Dermis microvascular lymphatic vessel endothelial cell (primary cell): Measurements from ENCODE around the gene CEND1. TPM values are rescaled to one million over a fixed set of nuclear protein-coding genes. Genes with fewer than 3 reads are reported as not detected.
"Not testable (repeated sequence)": the region's sequence is repeated elsewhere in the genome, so short reads cannot be mapped to it uniquely, and the experiment has no call there.

Experiments
- DNase-seq, 2 donors: peaks; one replicate each; pipeline versions ENCODE4 v3.0.0 to v3.0.0-alpha.2; 2010; ENCODE audit warnings: low read depth in 2 of 2
- total RNA-seq: library from RNA; depleted of rRNA; stranded (reverse); fragments of >200 nt; gene quantifications from 2 replicates; pipeline ENCODE4 v1.2.1, GENCODE V29; 2014

CEND1 gene
- total RNA-seq, 1 donor from 2014 or later, result 0.13 TPM

GRCh38 chr11:764322-765024 lies 25.4 kb downstream of the CEND1 start:
- no peak for DNase-seq

- no peak for DNase-seq
Observed at GRCh38 chr11:763549-764321, 26.2 kb downstream of the CEND1 start.

- DNase-seq, result no peak
Observed at GRCh38 chr11:763073-763463, 26.8 kb downstream of the CEND1 start.

- DNase-seq, result no peak
Observed at GRCh38 chr11:762421-763072, 27.3 kb downstream of the CEND1 start.

GRCh38 chr11:761526-762108 lies 28.3 kb downstream of the CEND1 start:
- DNase-seq, result no peak

GRCh38 chr11:760236-760635 lies 29.7 kb downstream of the CEND1 start:
- no peak for DNase-seq

- no peak for DNase-seq
Observed at GRCh38 chr11:749731-750130, 40.2 kb downstream of the CEND1 start.

GRCh38 chr11:748007-748359 lies 41.9 kb downstream of the CEND1 start:
- DNase-seq, result peak in 1 of 2 donors; percentile 33

- DNase-seq, result peak; percentile 58 to 89
Observed at GRCh38 chr11:747158-748006, 42.5 kb downstream of the CEND1 start, which contains the start of gene TALDO1. TSS of gene TALDO1 (plus strand) at chr11:747464. CDS start at chr11:747482, 18 bp downstream.

GRCh38 chr11:746289-747157 lies 43.4 kb downstream of the CEND1 start:
- DNase-seq, result no peak

GRCh38 chr11:745428-745827 lies 44.5 kb downstream of the CEND1 start:
- no peak for DNase-seq

GRCh38 chr11:742571-743201 lies 47.2 kb downstream of the CEND1 start:
- no peak for DNase-seq

GRCh38 chr11:742156-742546 lies 47.7 kb downstream of the CEND1 start:
- DNase-seq, result no peak

GRCh38 chr11:737899-738298 lies 52.0 kb downstream of the CEND1 start:
- not testable (repeated sequence) for DNase-seq

GRCh38 chr11:737366-737765 lies 52.5 kb downstream of the CEND1 start:
- DNase-seq, result no peak
